Hepatocyte (in vitro differentiated cells): ENCODE data around the gene CXCR3.
"Not testable (repeated sequence)": the region's sequence is repeated elsewhere in the genome, so short reads cannot be mapped to it uniquely, and the experiment has no call there.

Experiments
- CTCF ChIP-seq: fragments of 200-600 bp; sonication (generic); IDR thresholded peaks from 2 replicates; pipeline ENCODE4 v1.5.1; 2016; ENCODE audit warnings: antibody characterized with exemption, mild to moderate bottlenecking; ENCODE audit not compliant: poor library complexity
- EZH2 ChIP-seq: fragments of 200-600 bp; sonication (generic); IDR thresholded peaks from 2 replicates; pipeline ENCODE4 v1.6.1; 2016; ENCODE audit warnings: antibody characterized with exemption, mild to moderate bottlenecking, borderline replicate concordance
- EZH2phosphoT487 ChIP-seq: fragments of 200-600 bp; sonication (generic); IDR thresholded peaks from one replicate; pipeline ENCODE4 v1.6.1; 2018; ENCODE audit warnings: antibody characterized with exemption, mild to moderate bottlenecking, low read depth, moderate library complexity; ENCODE audit not compliant: unreplicated experiment, severe bottlenecking

DNA sequence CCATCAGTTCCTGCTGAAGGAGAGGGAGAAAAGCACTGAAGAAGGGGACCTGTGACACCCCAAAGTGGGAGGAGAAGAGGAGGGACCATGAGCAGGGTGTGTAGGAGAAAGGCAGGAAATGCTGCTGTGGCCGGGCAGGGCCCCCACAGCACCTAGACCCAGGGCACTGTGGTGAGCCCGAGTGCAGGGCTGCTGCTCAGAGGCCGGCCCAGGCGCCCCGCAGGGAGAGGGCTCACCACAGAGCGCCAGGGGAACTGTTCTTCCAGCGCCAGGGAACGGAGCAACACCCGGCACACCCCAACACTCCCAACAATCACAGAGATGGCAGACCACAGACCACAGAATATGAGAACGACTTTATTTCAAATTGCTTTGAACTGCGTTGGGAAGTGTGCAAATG lies 44.3 kb upstream of the CXCR3 start:
- TF ChIP-seq CTCF, EZH2, EZH2phosphoT487: not testable (repeated sequence)
